ENCODE measurements around the gene ARHGAP10. TPM values are rescaled to one million over a fixed set of nuclear protein-coding genes. Genes with fewer than 3 reads are reported as not detected.

The ARHGAP10 gene
- total and polyA plus RNA-seq, 2 donors (not counting 1 experiment from before 2014, with no cell fraction given) = 0.10 to 0.34 TPM

DNA sequence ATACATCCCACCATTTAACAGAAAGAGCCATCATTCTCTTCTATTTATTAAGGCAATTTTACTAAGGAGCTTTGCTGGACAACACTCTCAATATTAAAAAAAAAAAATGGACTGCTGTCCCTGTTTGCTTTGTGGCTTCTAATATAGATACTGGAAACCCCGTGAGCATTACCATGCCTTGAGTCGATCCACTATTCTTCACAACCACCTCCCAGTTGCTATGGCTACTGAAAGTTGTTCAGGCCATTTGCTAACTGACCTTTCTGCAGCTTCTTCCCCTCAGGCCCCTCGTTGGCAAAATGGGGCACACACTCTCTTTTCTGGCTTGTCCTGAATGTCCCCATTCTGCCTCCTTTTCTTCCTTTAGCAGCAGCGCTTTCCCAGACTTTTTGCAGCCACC, 369.9 kb downstream of the ARHGAP10 start:
- Histone ChIP-seq H3K9ac (ENCODE audit: low read length) (no peak overlapping the region), H3K27ac (ENCODE audit: low read length in 2 of 2) (no peak overlapping the region), H4K20me1 (ENCODE audit: control insufficient read depth, insufficient read depth, low read length, poor library complexity, severe bottlenecking) (no peaks in the 10 kb centered on the region), H3K4me2 (replicated peaks; ENCODE audit: low read depth, low read length, poor library complexity, severe bottlenecking) (no peak overlapping the region), H3K4me1 (ENCODE audit: control insufficient read depth in 2 of 2, insufficient read depth in 2 of 2, low read length in 2 of 2) (no peaks in the 10 kb centered on the region), H2AFZ (ENCODE audit: insufficient read depth, low read depth, low read length, poor library complexity, severe bottlenecking) (no peak overlapping the region), H3K79me2 (ENCODE audit: control insufficient read depth, insufficient read depth, low read length) (no peaks in the 10 kb centered on the region), H3K4me3 (ENCODE audit: control extremely low read depth in 1 of 5, extremely low read depth in 1 of 5, insufficient read depth in 1 of 5, low read depth in 2 of 5, low read length in 4 of 5) (no peak overlapping the region), H3K27me3 (replicated peaks in 1 of 4; ENCODE audit: control extremely low read depth in 1 of 4, control insufficient read depth in 3 of 4, insufficient read depth in 4 of 4, low read length in 3 of 4) (no peaks in the 10 kb centered on the region), H3K36me3 (replicated peaks in 1 of 2; ENCODE audit: control extremely low read depth in 1 of 2, control insufficient read depth in 1 of 2, extremely low read depth in 1 of 2, insufficient read depth in 2 of 2, low read length in 1 of 2) (no peaks in the 10 kb centered on the region), H3K9me3 (ENCODE audit: control extremely low read depth in 1 of 3, control insufficient read depth in 2 of 3, insufficient read depth in 1 of 3, low read length in 2 of 3) (no peaks in the 10 kb centered on the region)
- no peak for DNase-seq
- Mint-ChIP-seq H3K4me3 (no peak overlapping the region), H3K4me1 (no peaks in the 10 kb centered on the region), H3K27me3 (no peaks in the 10 kb centered on the region), H3K9me3 (ENCODE audit: insufficient read depth) (no peaks in the 10 kb centered on the region), H3K27ac (no peak overlapping the region)
- WGBS (ENCODE audit: insufficient coverage) = 83% methylated on average over 4 of the region's 4 CpGs
- ChIA-PET POLR2A (no interaction called here), CTCF (no interaction called here)
- intact Hi-C loops (cut with micrococcal nuclease) = no loop called here
- TF ChIP-seq, protein P1, sequence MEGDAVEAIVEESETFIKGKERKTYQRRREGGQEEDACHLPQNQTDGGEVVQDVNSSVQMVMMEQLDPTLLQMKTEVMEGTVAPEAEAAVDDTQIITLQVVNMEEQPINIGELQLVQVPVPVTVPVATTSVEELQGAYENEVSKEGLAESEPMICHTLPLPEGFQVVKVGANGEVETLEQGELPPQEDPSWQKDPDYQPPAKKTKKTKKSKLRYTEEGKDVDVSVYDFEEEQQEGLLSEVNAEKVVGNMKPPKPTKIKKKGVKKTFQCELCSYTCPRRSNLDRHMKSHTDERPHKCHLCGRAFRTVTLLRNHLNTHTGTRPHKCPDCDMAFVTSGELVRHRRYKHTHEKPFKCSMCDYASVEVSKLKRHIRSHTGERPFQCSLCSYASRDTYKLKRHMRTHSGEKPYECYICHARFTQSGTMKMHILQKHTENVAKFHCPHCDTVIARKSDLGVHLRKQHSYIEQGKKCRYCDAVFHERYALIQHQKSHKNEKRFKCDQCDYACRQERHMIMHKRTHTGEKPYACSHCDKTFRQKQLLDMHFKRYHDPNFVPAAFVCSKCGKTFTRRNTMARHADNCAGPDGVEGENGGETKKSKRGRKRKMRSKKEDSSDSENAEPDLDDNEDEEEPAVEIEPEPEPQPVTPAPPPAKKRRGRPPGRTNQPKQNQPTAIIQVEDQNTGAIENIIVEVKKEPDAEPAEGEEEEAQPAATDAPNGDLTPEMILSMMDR (IDR thresholded peaks at IDR 0.05) = no peak
- TF ChIP-seq EZH2 (IDR thresholded peaks at IDR 0.05; ENCODE audit: borderline replicate concordance, insufficient read depth, low read depth, low read length, poor library complexity, severe bottlenecking) = no peak
- ATAC-seq (ENCODE audit: low read depth) = no peak

DNA sequence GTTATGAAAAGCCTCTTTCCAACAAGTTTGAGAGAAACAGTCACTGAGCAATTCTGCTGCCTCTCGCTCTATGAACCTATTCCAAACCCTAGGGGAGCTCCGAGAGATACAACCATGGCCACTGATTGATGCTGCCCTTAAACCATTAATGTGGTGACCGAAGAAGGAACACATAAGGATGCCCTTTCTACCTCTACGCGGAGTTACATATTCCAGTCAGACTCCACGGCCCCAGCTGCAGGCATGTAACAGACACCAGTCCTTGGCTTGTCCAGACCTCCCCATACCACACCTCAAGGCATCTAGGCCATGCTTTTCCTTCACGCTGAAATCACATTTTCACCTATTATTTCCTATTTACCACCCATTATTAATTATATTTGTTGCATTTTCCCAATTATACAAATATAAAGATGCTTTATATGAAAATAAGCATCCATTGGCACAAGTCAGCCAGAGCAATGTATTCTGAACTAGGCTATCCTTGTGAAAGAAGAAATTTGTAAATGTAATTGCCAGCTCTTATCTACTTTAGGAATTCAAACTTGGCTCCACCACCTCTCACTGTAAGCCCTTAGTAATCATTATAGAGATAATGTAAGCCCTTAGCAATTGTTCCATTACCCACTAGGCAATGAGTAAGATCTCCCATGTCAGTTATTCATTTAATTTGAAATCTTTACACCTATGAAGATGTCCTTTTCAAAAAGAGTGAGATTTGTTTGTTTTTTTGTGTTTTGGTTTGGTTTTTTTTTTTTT, 371.9 kb downstream of the ARHGAP10 start:
- H3K4me3 Mint-ChIP-seq = no peak overlapping the region
- CTCF ChIA-PET = no interaction called here

More for the DNA sequence above, 371.9 kb downstream of the ARHGAP10 start:
- no peaks in the 10 kb centered on the region for H4K20me1 ChIP-seq (ENCODE audit: control insufficient read depth, insufficient read depth, low read length, poor library complexity, severe bottlenecking)
- H3K27ac Mint-ChIP-seq = no peak overlapping the region
- no peaks in the 10 kb centered on the region for H3K4me1 Mint-ChIP-seq
- no peaks in the 10 kb centered on the region for H3K27me3 ChIP-seq (replicated peaks in 1 of 4; ENCODE audit: control extremely low read depth in 1 of 4, control insufficient read depth in 3 of 4, insufficient read depth in 4 of 4, low read length in 3 of 4)
- H3K79me2 ChIP-seq (ENCODE audit: control insufficient read depth, insufficient read depth, low read length) = no peaks in the 10 kb centered on the region
- no peak overlapping the region for H3K27ac ChIP-seq (ENCODE audit: low read length in 2 of 2)
- no peaks in the 10 kb centered on the region for H3K27me3 Mint-ChIP-seq
- ATAC-seq (ENCODE audit: low read depth) (no peak), DNase-seq (no peak)
- no peak overlapping the region for H3K4me2 ChIP-seq (replicated peaks; ENCODE audit: low read depth, low read length, poor library complexity, severe bottlenecking)
- peaks cover 4% of the 10 kb centered on the region for H3K9me3 Mint-ChIP-seq (ENCODE audit: insufficient read depth)
- 97% methylated on average over 6 of the region's 7 CpGs for WGBS (ENCODE audit: insufficient coverage)
- TF ChIP-seq EZH2 (IDR thresholded peaks at IDR 0.05; ENCODE audit: borderline replicate concordance, insufficient read depth, low read depth, low read length, poor library complexity, severe bottlenecking) = no peak
- TF ChIP-seq, protein P1 (IDR thresholded peaks at IDR 0.05) = no peak
- no peaks in the 10 kb centered on the region for H3K36me3 ChIP-seq (replicated peaks in 1 of 2; ENCODE audit: control extremely low read depth in 1 of 2, control insufficient read depth in 1 of 2, extremely low read depth in 1 of 2, insufficient read depth in 2 of 2, low read length in 1 of 2)
- H3K9me3 ChIP-seq (ENCODE audit: control extremely low read depth in 1 of 3, control insufficient read depth in 2 of 3, insufficient read depth in 1 of 3, low read length in 2 of 3) = peaks cover 0 to 7% (median 0%) of the 10 kb centered on the region in 3 donors
- H3K4me3 ChIP-seq (ENCODE audit: control extremely low read depth in 1 of 5, extremely low read depth in 1 of 5, insufficient read depth in 1 of 5, low read depth in 2 of 5, low read length in 4 of 5) = no peak overlapping the region
- intact Hi-C loops (cut with micrococcal nuclease) = no loop called here
- no peaks in the 10 kb centered on the region for H3K4me1 ChIP-seq (ENCODE audit: control insufficient read depth in 2 of 2, insufficient read depth in 2 of 2, low read length in 2 of 2)
- H3K9ac ChIP-seq (ENCODE audit: low read length) = no peak overlapping the region
- POLR2A ChIA-PET = no interaction called here
- H2AFZ ChIP-seq (ENCODE audit: insufficient read depth, low read depth, low read length, poor library complexity, severe bottlenecking) = no peak overlapping the region

All from B cell (primary cell).